ENCODE measurements around the gene STPG3. TPM values are rescaled to one million over a fixed set of nuclear protein-coding genes. Genes with fewer than 3 reads are reported as not detected.

The STPG3 gene
- not detected for polyA plus RNA-seq (2012; ENCODE audit: insufficient read depth, insufficient read length, low read depth)

DNA sequence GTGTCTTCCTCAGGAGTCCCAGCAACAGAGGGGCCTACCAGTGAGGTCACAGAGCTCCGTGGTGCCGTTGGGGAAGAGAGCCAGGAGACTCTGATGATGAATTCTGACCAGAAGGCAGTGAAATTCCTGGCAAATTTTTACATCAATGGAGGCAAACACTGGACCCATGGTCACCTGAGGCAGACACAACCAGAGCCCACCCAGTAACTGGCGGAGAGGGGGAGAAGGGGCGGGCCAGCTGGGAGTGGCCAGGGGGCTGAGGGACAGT, at the start of gene STPG3:
TSS of gene STPG3 (plus strand) at position 93 of the 268 bp plus-strand sequence. CDS start at position 94, 1 bp downstream.
- no peaks in the 10 kb centered on the region for H3K27me3 ChIP-seq
- DNase-seq: no peak
- no peaks in the 10 kb centered on the region for H3K9me3 ChIP-seq
- TF ChIP-seq, protein P1, sequence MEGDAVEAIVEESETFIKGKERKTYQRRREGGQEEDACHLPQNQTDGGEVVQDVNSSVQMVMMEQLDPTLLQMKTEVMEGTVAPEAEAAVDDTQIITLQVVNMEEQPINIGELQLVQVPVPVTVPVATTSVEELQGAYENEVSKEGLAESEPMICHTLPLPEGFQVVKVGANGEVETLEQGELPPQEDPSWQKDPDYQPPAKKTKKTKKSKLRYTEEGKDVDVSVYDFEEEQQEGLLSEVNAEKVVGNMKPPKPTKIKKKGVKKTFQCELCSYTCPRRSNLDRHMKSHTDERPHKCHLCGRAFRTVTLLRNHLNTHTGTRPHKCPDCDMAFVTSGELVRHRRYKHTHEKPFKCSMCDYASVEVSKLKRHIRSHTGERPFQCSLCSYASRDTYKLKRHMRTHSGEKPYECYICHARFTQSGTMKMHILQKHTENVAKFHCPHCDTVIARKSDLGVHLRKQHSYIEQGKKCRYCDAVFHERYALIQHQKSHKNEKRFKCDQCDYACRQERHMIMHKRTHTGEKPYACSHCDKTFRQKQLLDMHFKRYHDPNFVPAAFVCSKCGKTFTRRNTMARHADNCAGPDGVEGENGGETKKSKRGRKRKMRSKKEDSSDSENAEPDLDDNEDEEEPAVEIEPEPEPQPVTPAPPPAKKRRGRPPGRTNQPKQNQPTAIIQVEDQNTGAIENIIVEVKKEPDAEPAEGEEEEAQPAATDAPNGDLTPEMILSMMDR (IDR thresholded peaks at IDR 0.05; ENCODE audit: low read depth, low read length): no peak
- H3K36me3 ChIP-seq: peaks cover under 1% of the 10 kb centered on the region; the same call in 1 of the 2 replicates
- H3K4me1 ChIP-seq: peaks cover under 1% of the 10 kb centered on the region; the same call in 1 of the 2 replicates
- no peak within 1 kb of the TSS for H3K4me3 ChIP-seq (ENCODE audit: low read depth, low read length)

GRCh38 chr9:137202966-137203365, 48.1 kb upstream of the STPG3 start:
- TF ChIP-seq, protein P1 (IDR thresholded peaks at IDR 0.05; ENCODE audit: low read depth, low read length): no peak
- Histone ChIP-seq H3K4me3 (ENCODE audit: low read depth, low read length) (no peak overlapping the region), H3K36me3 (no peaks in the 10 kb centered on the region), H3K9me3 (no peaks in the 10 kb centered on the region), H3K27me3 (no peaks in the 10 kb centered on the region), H3K4me1 (peaks cover 9% of the 10 kb centered on the region)
- DNase-seq: peak; percentile 80

GRCh38 chr9:137204731-137205125, 46.4 kb upstream of the STPG3 start:
- no peak for DNase-seq
- Histone ChIP-seq H3K4me3 (ENCODE audit: low read depth, low read length) (peak overlapping the region; percentile 98), H3K27me3 (no peaks in the 10 kb centered on the region), H3K9me3 (no peaks in the 10 kb centered on the region), H3K4me1 (peaks cover 6% of the 10 kb centered on the region), H3K36me3 (no peaks in the 10 kb centered on the region)
- TF ChIP-seq, protein P1 (IDR thresholded peaks at IDR 0.05; ENCODE audit: low read depth, low read length): no peak

DNA sequence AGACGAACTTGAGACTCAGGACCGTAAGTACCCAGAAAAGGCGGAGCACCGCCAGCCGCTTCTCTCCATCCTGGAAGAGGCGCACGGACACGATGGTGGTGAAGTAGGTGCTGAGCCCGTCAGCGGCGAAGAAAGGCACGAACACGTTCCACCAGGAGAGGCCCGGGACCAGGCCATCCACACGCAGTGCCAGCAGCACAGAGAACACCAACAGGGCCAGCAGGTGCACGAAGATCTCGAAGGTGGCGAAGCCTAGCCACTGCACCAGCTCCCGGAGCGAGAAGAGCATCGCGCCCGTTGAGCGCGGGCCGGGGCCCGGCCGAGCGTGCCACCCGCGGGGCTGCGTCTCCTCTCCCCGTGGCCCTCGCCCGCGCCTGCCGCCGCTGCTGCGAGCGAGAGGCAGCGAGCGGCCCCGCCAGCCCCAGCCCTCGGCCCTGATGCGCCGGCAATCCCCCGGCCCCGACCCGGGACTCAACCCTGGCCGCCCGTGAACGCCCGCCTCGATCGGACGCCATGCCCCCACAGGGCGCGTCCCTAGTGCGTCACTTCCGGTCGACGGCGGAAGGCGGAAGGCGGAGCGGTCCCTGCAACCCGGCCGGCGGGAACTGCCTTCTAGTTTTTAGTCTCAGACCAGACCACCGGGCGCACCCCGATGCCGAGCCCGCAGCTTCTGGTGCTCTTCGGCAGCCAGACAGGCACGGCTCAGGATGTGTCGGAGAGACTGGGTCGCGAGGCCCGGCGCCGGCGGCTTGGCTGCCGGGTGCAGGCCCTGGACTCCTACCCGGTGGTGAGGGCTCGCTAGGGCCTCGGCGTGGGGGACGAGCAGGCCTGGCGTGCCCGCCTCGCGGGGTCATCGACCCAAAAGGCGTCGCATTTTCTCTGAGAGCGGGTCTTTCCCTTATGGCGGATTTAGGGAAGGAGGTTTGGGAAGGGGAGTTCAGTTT, 45.7 kb upstream of the STPG3 start, which contains the start of the genes NDOR1 and TMEM203:
TSS of gene NDOR1 (plus strand) at position 575 of the 944 bp plus-strand sequence. CDS start at position 653, 78 bp downstream.
TSS of gene TMEM203 (minus strand) at position 523 of the 944 bp plus-strand sequence. CDS start at position 289, 234 bp downstream.
- Histone ChIP-seq H3K9me3 (no peaks in the 10 kb centered on the region), H3K27me3 (no peaks in the 10 kb centered on the region), H3K4me3 (ENCODE audit: low read depth, low read length) (peak within 1 kb of the TSS; percentile 98), H3K36me3 (no peaks in the 10 kb centered on the region), H3K4me1 (peaks cover 6% of the 10 kb centered on the region)
- TF ChIP-seq, protein P1 (IDR thresholded peaks at IDR 0.05; ENCODE audit: low read depth, low read length): no peak
- DNase-seq: peak; percentile 94

- no peaks in the 10 kb centered on the region for H3K27me3 ChIP-seq
- H3K4me3 ChIP-seq (ENCODE audit: low read depth, low read length): peak overlapping the region; percentile 98
- no peaks in the 10 kb centered on the region for H3K9me3 ChIP-seq
- H3K4me1 ChIP-seq: peaks cover 4% of the 10 kb centered on the region
- TF ChIP-seq, protein P1 (IDR thresholded peaks at IDR 0.05; ENCODE audit: low read depth, low read length): no peak
- DNase-seq: no peak
- H3K36me3 ChIP-seq: no peaks in the 10 kb centered on the region
These were observed 44.5 kb upstream of the STPG3 start for GRCh38 chr9:137206602-137207001.

DNA sequence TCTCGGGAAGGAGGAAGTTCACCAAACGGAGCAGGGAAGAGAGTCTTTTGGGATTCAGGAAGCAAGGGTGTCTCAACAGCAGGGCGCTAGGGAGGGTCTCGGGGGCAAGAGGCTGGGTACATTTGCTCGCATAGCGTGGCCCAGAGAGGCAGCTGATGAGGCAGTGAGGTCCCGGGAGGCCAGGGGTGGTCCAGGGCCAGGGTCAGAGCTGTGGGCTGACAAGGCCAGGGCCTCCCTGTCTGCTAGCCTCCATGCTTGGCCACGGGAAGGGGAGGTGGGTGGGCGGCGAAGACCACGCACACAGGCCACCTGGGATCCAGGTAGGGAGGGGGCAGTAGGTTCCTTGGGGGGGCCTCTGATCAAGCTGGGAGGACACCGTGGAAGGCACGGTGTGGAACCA, 39.6 kb upstream of the STPG3 start:
- H3K4me1 ChIP-seq: no peaks in the 10 kb centered on the region; the same call in 1 of the 2 replicates
- H3K27me3 ChIP-seq: no peaks in the 10 kb centered on the region
- no peaks in the 10 kb centered on the region for H3K36me3 ChIP-seq
- H3K9me3 ChIP-seq: no peaks in the 10 kb centered on the region
- no peak for DNase-seq
- TF ChIP-seq, protein P1 (IDR thresholded peaks at IDR 0.05; ENCODE audit: low read depth, low read length): no peak
- H3K4me3 ChIP-seq (ENCODE audit: low read depth, low read length): no peak overlapping the region

Data from BE2C (cell line).